Osteoblast (primary cell): ENCODE measurements around the gene NCKAP1. TPM values are rescaled to one million over a fixed set of nuclear protein-coding genes. Genes with fewer than 3 reads are reported as not detected.

ENCODE experiments used
- DNase-seq: peaks from one replicate; pipeline ENCODE4 v3.0.0; 2011; ENCODE audit warnings: low spot score, mixed read lengths; ENCODE audit not compliant: insufficient read length; ENCODE audit errors: missing footprints
- H2AFZ ChIP-seq: 2 replicates; pipeline ENCODE4 v1.6.0; 2011; ENCODE audit warnings: mild to moderate bottlenecking, low read length
- H3K27ac ChIP-seq: 2 replicates; pipeline ENCODE4 v1.5.1; 2011; ENCODE audit warnings: mild to moderate bottlenecking, low read depth, low read length, moderate library complexity
- H3K27me3 ChIP-seq: 2 replicates; pipeline ENCODE4 v1.6.0; 2012; ENCODE audit warnings: mild to moderate bottlenecking, control low read depth, inconsistent platforms, low read length, moderate library complexity; ENCODE audit not compliant: insufficient read depth
- H3K36me3 ChIP-seq: 2 replicates; pipeline ENCODE4 v1.5.1; 2011; ENCODE audit warnings: mild to moderate bottlenecking, low read length, control low read depth, moderate library complexity; ENCODE audit not compliant: insufficient read depth
- H3K4me1 ChIP-seq: 2 replicates; pipeline ENCODE4 v1.5.1; 2011; ENCODE audit warnings: mild to moderate bottlenecking, low read length, control low read depth, moderate library complexity; ENCODE audit not compliant: insufficient read depth
- H3K4me2 ChIP-seq: 2 replicates; pipeline ENCODE4 v1.6.0; 2011; ENCODE audit warnings: mild to moderate bottlenecking, low read length; ENCODE audit not compliant: insufficient read depth
- H3K4me3 ChIP-seq: fragments of 200-600 bp; sonication (generic); 3 replicates; pipeline ENCODE4 v1.5.1; 2012; ENCODE audit warnings: mild to moderate bottlenecking, low read length, inconsistent platforms; ENCODE audit not compliant: insufficient read depth
- H3K79me2 ChIP-seq: 2 replicates; pipeline ENCODE4 v1.6.0; 2012; ENCODE audit warnings: mild to moderate bottlenecking, low read length, control low read depth, inconsistent platforms; ENCODE audit not compliant: insufficient read depth
- H3K9me3 ChIP-seq: 2 replicates; pipeline ENCODE4 v1.5.1; 2011; ENCODE audit warnings: low read depth, low read length, control low read depth
- H4K20me1 ChIP-seq: 2 replicates; pipeline ENCODE4 v1.6.0; 2012; ENCODE audit warnings: mild to moderate bottlenecking, low read length, control low read depth; ENCODE audit not compliant: insufficient read depth
- total RNA-seq: library from RNA; depleted of rRNA; stranded (reverse); fragments of >200 nt; gene quantifications from 2 replicates; pipeline ENCODE4 v1.2.3, GENCODE V29; 2012
- TF ChIP-seq, protein P1 (sequence below): IDR thresholded peaks from 2 replicates; pipeline ENCODE4 v1.5.1; 2011; ENCODE audit warnings: mild to moderate bottlenecking, low read depth, low read length, moderate library complexity; ENCODE audit errors: extremely low read depth

Gene NCKAP1
- total RNA-seq, 1 donor = 209 TPM

DNA sequence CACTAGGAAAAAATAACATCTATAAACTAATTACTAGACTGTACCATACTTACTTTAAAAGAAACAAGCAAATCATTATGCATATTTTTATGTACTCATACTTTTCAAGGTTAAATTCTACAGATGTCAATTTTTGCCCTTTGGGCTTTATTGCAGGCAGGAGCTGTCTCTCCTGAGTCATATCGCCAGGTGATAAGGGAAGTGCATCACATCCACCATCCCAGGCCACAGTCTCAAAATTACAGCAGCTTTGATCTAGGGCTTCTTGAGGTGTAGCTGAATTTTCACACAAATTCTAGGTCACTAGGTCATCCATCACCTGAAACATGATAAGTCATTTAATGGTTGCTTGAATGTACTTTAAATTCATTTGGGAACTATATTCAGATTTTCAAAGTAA, 133.4 kb downstream of the NCKAP1 start:
- Histone ChIP-seq H3K4me2 (no peak overlapping the region), H3K27me3 (no peaks in the 10 kb centered on the region), H4K20me1 (no peaks in the 10 kb centered on the region), H3K4me3 (no peak overlapping the region), H3K79me2 (no peaks in the 10 kb centered on the region), H2AFZ (no peak overlapping the region), H3K36me3 (no peaks in the 10 kb centered on the region), H3K27ac (no peak overlapping the region), H3K9me3 (no peaks in the 10 kb centered on the region), H3K4me1 (no peaks in the 10 kb centered on the region)
- TF ChIP-seq, protein P1, sequence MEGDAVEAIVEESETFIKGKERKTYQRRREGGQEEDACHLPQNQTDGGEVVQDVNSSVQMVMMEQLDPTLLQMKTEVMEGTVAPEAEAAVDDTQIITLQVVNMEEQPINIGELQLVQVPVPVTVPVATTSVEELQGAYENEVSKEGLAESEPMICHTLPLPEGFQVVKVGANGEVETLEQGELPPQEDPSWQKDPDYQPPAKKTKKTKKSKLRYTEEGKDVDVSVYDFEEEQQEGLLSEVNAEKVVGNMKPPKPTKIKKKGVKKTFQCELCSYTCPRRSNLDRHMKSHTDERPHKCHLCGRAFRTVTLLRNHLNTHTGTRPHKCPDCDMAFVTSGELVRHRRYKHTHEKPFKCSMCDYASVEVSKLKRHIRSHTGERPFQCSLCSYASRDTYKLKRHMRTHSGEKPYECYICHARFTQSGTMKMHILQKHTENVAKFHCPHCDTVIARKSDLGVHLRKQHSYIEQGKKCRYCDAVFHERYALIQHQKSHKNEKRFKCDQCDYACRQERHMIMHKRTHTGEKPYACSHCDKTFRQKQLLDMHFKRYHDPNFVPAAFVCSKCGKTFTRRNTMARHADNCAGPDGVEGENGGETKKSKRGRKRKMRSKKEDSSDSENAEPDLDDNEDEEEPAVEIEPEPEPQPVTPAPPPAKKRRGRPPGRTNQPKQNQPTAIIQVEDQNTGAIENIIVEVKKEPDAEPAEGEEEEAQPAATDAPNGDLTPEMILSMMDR = no peak
- no peak for DNase-seq

DNA sequence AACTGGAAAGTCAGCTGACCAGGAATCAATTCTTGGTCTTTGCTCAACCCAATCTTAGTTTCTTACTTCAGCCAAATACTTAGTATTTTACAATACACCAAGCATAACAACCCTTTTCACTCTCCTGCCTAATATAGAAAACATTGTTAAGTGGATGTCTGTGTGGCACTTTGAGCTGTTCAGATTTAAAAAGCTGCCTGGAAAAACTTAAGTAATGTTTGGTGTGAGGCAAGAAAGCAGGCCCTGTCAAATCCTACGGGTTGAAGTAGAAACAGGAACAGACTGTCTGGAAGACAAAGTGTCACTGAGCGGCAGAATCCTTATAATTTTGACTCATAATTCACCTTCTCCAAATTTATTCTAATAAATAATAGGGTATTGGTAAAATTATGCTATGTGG, 134.7 kb downstream of the NCKAP1 start:
- H3K4me2 ChIP-seq = no peak overlapping the region
- H2AFZ ChIP-seq = no peak overlapping the region
- H3K36me3 ChIP-seq = no peaks in the 10 kb centered on the region
- no peak for DNase-seq
- no peaks in the 10 kb centered on the region for H3K27me3 ChIP-seq
- H3K4me1 ChIP-seq = no peaks in the 10 kb centered on the region
- H4K20me1 ChIP-seq = no peaks in the 10 kb centered on the region
- H3K9me3 ChIP-seq = no peaks in the 10 kb centered on the region
- no peak overlapping the region for H3K4me3 ChIP-seq
- TF ChIP-seq, protein P1 = no peak
- H3K79me2 ChIP-seq = no peaks in the 10 kb centered on the region
- H3K27ac ChIP-seq = no peak overlapping the region

DNA sequence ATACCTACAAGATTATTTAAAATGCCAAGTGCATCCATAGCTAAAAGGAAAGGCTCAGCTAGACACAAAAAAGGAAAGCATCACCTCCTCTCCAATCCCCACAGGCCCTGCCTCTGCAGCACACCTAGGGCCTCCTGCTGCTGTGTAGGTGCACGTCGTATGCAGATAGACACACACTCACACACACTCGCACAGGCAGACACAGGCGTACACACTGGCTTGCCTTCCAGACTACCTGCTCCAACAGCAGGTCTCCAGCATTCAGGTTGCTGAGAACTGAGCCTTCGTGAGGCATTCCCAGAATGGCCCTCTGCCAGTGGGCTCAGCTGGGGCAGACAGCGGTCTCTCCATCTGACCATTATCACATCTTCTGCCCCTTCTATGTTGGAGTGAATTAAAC, 136.5 kb downstream of the NCKAP1 start:
- Histone ChIP-seq H3K4me2 (no peak overlapping the region), H3K4me3 (no peak overlapping the region), H3K27ac (no peak overlapping the region), H2AFZ (no peak overlapping the region), H3K9me3 (no peaks in the 10 kb centered on the region), H3K36me3 (no peaks in the 10 kb centered on the region), H3K27me3 (no peaks in the 10 kb centered on the region), H3K79me2 (no peaks in the 10 kb centered on the region), H4K20me1 (no peaks in the 10 kb centered on the region), H3K4me1 (peaks cover 6% of the 10 kb centered on the region)
- no peak for DNase-seq
- TF ChIP-seq, protein P1 = no peak

DNA sequence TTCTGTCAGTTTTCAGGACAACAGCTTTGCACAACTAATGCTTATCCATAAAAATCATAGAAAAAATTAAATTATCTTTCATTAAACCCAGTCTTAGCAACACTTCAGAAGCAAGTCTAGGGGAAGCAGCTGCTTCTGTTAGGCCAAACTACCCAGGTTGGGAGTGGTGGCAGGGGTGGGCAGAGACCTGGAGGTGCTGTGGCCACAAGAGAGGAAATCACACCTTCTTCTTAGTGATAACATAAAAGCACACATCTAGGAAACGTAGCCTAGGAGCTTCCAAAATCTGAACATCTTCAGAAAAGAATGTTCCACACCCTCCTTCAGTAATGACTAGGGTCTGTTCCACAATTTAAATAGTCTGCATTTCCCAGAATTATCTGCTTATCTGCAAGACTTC, 139.5 kb downstream of the NCKAP1 start:
- Histone ChIP-seq H3K4me2 (no peak overlapping the region), H3K27ac (no peak overlapping the region), H3K9me3 (no peaks in the 10 kb centered on the region), H3K36me3 (no peaks in the 10 kb centered on the region), H3K79me2 (no peaks in the 10 kb centered on the region), H3K4me3 (no peak overlapping the region), H4K20me1 (no peaks in the 10 kb centered on the region), H3K27me3 (no peaks in the 10 kb centered on the region), H2AFZ (no peak overlapping the region), H3K4me1 (peaks cover 18% of the 10 kb centered on the region)
- TF ChIP-seq, protein P1 = no peak
- DNase-seq = no peak
